HL-60 (cell line): ENCODE results near the gene SAAL1.

Experiments
- POLR2AphosphoS5 ChIP-seq: IDR thresholded peaks from 2 replicates; pipeline ENCODE4 v1.6.1; 2012; ENCODE audit warnings: low read depth
- SPI1 ChIP-seq: IDR thresholded peaks from 2 replicates; pipeline ENCODE4 v1.6.1; 2012; ENCODE audit warnings: low read depth, mild to moderate bottlenecking, borderline replicate concordance
- TF ChIP-seq, protein P1 (sequence below): IDR thresholded peaks from one replicate; pipeline ENCODE4 v1.5.1; 2011; ENCODE audit warnings: low read length, control low read depth, inconsistent platforms; ENCODE audit not compliant: insufficient read depth

DNA sequence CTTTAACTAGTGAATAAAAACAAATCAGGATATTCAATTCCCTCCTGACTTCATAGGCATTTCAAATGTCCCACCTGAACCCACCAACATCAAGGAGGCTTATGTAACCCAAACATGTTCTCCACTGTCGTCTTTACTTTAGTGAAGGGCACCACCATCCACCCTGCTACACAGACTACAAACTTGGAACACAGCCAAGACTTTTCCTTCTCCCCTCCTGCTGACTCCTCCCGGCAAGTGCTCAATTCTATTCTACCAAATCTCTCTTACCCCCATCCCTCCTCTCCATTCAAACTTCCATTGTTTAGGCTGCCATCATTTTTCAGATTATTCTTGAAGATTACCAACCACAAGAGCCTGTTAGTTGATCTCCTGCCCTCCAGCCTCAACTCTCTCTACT, 24.3 kb downstream of the SAAL1 start:
- TF ChIP-seq, protein P1, sequence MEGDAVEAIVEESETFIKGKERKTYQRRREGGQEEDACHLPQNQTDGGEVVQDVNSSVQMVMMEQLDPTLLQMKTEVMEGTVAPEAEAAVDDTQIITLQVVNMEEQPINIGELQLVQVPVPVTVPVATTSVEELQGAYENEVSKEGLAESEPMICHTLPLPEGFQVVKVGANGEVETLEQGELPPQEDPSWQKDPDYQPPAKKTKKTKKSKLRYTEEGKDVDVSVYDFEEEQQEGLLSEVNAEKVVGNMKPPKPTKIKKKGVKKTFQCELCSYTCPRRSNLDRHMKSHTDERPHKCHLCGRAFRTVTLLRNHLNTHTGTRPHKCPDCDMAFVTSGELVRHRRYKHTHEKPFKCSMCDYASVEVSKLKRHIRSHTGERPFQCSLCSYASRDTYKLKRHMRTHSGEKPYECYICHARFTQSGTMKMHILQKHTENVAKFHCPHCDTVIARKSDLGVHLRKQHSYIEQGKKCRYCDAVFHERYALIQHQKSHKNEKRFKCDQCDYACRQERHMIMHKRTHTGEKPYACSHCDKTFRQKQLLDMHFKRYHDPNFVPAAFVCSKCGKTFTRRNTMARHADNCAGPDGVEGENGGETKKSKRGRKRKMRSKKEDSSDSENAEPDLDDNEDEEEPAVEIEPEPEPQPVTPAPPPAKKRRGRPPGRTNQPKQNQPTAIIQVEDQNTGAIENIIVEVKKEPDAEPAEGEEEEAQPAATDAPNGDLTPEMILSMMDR: no peak
- TF ChIP-seq SPI1: no peak
- TF ChIP-seq POLR2AphosphoS5: no peak
